Left ventricle myocardium inferior (tissue), 1 donor: ENCODE data around the gene SERTAD3. TPM values are rescaled to one million over a fixed set of nuclear protein-coding genes. Genes with fewer than 3 reads are reported as not detected.
"Not testable (repeated sequence)": the region's sequence is repeated elsewhere in the genome, so short reads cannot be mapped to it uniquely, and the experiment has no call there.

Source experiments
- DNase-seq: peaks from one replicate; pipeline ENCODE4 v3.0.0-alpha.2; 2020
- H3K27ac ChIP-seq: fragments of 200-600 bp; replicated peaks from 2 replicates; pipeline ENCODE4 v1.8.0; 2021
- H3K27me3 ChIP-seq: fragments of 200-600 bp; 2 replicates; pipeline ENCODE4 v1.8.0; 2021; ENCODE audit warnings: low read depth
- H3K36me3 ChIP-seq: fragments of 200-600 bp; 2 replicates; pipeline ENCODE4 v1.8.0; 2021
- H3K4me1 ChIP-seq: fragments of 200-600 bp; 2 replicates; pipeline ENCODE4 v1.8.0; 2021
- H3K4me3 ChIP-seq: fragments of 200-600 bp; 2 replicates; pipeline ENCODE4 v1.8.0; 2021; ENCODE audit warnings: mild to moderate bottlenecking, moderate library complexity
- H3K9me3 ChIP-seq: fragments of 200-600 bp; replicated peaks from 2 replicates; pipeline ENCODE4 v1.8.0; 2021
- intact Hi-C: fragments of 100-400 bp; cut with micrococcal nuclease; formaldehyde crosslinking; loops from one replicate; pipeline ENCODE4 v1.11.0; 2022
- total RNA-seq: library from RNA; stranded (reverse); fragmentation: NEBNext Ultra II Directional; extraction: Animal tissue kit (Norgen Biotek cat#: 25700); gene quantifications from one replicate; pipeline ENCODE4 v1.2.1, GENCODE V29; 2021
- TF ChIP-seq, protein P1 (sequence below): fragments of 200-600 bp; IDR thresholded peaks from 2 replicates; pipeline ENCODE4 v1.8.0; 2021; ENCODE audit warnings: antibody characterized with exemption, mild to moderate bottlenecking, borderline replicate concordance
- donor health status: DM: no; HTN: yes; CAD: no; lungs with severe emphysema.

SERTAD3 gene
- total RNA-seq, 1 donor from 2014 or later, result 16.2 TPM

DNA sequence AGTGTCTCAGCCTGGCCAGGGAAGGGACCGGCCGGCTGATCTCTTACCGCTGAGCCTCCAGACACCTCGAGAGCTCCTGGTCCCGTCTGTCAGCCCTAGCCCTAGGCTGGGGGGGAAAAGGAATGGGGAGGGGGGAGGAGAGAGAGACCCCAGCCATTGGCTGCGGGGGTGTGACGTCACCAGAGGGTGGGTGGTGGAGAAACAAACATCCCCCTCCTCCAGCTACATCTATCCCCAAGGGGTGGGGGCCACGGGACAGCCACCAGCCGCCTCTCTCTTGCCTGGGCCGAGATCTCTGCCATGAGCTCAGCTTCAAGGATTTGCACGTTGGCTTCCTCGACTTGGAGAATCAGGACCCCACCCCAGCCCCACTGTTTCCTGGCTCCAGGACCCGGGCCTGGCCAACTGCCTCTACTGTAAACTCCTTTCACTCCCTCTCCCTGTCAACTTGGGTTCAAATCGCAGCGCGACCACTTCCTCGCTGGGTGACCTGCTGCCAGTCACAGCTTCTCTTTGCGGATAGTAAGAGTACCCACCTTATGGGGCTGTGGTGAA is 30.8 kb downstream of the SERTAD3 start, which contains the start of gene PRX:
PRX (minus strand) TSS at position 88 of the 555 bp plus-strand sequence. CDS start 5,446 bp downstream, outside the sequence.
- no peaks in the 10 kb centered on the region for H3K9me3 ChIP-seq
- peak within 1 kb of the TSS; percentile 96 for H3K27ac ChIP-seq
- H3K27me3 ChIP-seq, result no peaks in the 10 kb centered on the region
- no peak within 1 kb of the TSS for H3K4me3 ChIP-seq
- no peak for DNase-seq
- H3K4me1 ChIP-seq, result peaks cover 74% of the 10 kb centered on the region
- intact Hi-C loops, result no loop called here
- TF ChIP-seq, protein P1, sequence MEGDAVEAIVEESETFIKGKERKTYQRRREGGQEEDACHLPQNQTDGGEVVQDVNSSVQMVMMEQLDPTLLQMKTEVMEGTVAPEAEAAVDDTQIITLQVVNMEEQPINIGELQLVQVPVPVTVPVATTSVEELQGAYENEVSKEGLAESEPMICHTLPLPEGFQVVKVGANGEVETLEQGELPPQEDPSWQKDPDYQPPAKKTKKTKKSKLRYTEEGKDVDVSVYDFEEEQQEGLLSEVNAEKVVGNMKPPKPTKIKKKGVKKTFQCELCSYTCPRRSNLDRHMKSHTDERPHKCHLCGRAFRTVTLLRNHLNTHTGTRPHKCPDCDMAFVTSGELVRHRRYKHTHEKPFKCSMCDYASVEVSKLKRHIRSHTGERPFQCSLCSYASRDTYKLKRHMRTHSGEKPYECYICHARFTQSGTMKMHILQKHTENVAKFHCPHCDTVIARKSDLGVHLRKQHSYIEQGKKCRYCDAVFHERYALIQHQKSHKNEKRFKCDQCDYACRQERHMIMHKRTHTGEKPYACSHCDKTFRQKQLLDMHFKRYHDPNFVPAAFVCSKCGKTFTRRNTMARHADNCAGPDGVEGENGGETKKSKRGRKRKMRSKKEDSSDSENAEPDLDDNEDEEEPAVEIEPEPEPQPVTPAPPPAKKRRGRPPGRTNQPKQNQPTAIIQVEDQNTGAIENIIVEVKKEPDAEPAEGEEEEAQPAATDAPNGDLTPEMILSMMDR, result no peak
- H3K36me3 ChIP-seq, result no peaks in the 10 kb centered on the region

DNA sequence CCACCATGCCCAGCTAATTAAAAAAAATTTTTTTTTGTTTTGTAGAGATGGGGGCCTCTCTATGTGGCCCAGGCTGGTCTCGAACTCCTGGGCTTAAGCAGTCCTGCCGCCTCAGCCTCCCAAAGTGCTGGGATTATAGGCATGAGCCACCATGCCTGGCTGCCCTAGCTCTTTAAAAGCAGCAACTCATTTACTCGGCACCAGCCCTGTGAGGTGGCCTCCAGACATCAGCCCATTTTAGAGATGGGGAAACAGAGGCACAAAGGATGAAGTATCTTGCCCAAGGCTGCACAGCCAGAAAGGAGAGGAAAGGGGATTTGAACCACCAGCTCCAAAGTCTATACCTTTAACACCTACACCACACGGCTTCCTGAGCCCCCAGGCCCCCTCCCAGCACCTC is 31.3 kb downstream of the SERTAD3 start:
- H3K4me3 ChIP-seq, result no peak overlapping the region
- H3K4me1 ChIP-seq, result peaks cover 76% of the 10 kb centered on the region
- no peak for DNase-seq
- no peaks in the 10 kb centered on the region for H3K27me3 ChIP-seq
- H3K27ac ChIP-seq, result peak overlapping the region; percentile 96
- H3K9me3 ChIP-seq, result no peaks in the 10 kb centered on the region
- intact Hi-C loops, result no loop called here
- TF ChIP-seq, protein P1, result no peak
- H3K36me3 ChIP-seq, result no peaks in the 10 kb centered on the region

DNA sequence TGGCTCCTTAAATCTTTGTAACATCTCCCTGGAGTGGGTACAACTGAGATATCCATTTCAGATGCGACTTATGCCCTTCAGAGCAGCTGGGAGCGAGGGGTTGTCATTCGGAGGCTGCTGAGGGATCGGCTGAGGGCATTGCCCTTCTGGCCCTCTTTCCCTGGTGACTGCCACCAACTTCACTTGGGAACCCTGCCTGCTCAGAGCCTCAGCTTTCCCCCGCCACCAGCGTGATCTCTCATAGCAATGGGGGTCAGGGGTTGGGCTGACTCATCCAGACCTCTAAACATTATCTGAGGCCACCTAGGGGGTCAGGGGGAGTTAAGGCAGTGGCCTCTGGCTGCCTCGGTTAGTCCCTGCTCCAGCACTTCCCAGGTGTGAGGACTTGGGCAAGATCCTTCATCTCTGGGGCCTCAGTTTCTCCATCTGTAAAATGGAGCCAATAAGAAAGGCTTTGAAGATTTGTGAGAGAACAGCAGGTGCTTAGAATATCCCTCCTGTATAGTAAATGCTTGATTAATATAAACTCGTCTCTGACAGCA is 32.1 kb downstream of the SERTAD3 start:
- DNase-seq, result no peak
- intact Hi-C loops, result no loop called here
- Histone ChIP-seq H3K4me3 (peak overlapping the region; percentile 33), H3K27ac (peak overlapping the region; percentile 96), H3K36me3 (no peaks in the 10 kb centered on the region), H3K9me3 (no peaks in the 10 kb centered on the region), H3K27me3 (no peaks in the 10 kb centered on the region), H3K4me1 (peaks cover 71% of the 10 kb centered on the region)
- TF ChIP-seq, protein P1, result no peak

DNA sequence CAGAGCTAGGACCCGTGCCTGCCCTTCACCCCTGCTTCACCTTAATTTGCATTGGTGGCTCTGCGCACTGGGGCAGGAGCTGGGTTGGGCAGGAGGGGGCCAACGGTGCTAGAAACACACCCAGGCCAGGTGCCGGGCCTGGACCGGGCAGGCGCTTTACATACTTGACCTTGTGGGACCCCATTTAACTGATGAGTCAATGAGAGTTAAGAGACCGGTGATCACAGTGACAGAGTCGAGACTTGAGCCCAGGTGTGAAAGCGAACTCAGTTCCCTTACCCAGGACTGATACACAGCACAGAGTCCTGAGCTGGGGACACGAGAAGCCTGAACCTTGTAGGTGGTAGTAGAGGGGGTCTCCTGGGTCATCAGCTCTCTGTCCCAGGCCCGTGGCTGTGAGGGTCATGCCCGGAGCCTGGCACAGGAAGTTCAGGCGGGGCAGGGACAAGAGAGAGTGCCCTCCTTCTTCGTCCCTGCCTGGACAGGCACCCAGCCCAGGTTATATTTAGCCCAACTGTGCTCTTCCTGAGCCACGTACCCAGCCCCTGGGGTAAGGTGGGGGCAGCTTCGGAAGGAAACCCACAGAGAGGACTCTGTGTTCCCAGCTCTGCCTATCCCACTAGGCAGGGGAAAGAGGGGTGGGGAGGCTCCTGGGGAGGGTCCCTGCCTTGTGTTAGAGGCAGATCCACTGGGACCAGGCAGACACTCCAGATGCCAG is 32.9 kb downstream of the SERTAD3 start:
- peak; percentile 70 for DNase-seq
- TF ChIP-seq, protein P1, result no peak
- Histone ChIP-seq H3K36me3 (no peaks in the 10 kb centered on the region), H3K9me3 (no peaks in the 10 kb centered on the region), H3K27me3 (no peaks in the 10 kb centered on the region), H3K27ac (peak overlapping the region; percentile 96), H3K4me1 (peaks cover 63% of the 10 kb centered on the region), H3K4me3 (peak overlapping the region; percentile 33)
- intact Hi-C loops, result no loop called here

DNA sequence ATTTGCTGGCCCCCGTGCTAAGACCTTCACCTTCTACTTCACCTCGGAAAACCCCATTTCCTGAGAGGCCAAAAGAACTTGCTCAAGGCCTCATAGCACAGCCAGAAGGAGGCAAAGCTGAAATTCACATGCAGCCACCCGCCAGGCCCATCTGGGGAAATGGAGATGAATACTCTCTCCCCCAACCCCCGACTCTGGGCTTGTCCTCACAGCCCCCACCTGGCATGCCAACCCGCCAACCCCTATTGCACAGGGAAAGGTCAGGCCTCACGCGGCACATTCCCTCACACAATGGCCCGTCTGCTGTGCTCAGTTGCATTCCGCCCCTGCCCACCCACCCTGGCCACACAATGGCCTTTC is 34.1 kb downstream of the SERTAD3 start:
- H3K4me1 ChIP-seq, result peaks cover 52% of the 10 kb centered on the region
- H3K27ac ChIP-seq, result peak overlapping the region; percentile 96
- H3K36me3 ChIP-seq, result no peaks in the 10 kb centered on the region
- intact Hi-C loops, result no loop called here
- no peaks in the 10 kb centered on the region for H3K9me3 ChIP-seq
- no peak overlapping the region for H3K4me3 ChIP-seq
- no peaks in the 10 kb centered on the region for H3K27me3 ChIP-seq
- TF ChIP-seq, protein P1, result no peak
- DNase-seq, result no peak

DNA sequence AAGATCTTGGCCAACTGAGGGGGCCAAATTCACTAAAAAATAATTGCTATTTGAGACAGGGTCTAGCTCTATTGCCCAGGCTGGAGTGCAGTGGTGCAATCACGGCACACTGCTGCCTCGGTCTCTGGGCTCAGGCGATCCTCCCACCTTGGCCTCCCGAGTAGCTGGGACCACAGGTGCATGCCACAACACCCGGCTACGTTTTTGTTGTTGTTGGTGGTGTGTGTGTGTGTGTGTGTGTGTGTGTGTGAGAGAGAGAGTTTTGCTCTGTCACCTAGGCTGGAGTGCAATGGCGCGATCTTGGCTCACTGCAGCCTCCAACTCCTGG is 35.6 kb downstream of the SERTAD3 start:
- DNase-seq, H3K36me3 ChIP-seq, H3K9me3 ChIP-seq, intact Hi-C loops, H3K4me3 ChIP-seq, H3K27me3 ChIP-seq: not testable (repeated sequence)
- peak overlapping the region; percentile 44 for H3K27ac ChIP-seq
- H3K4me1 ChIP-seq, result peaks cover 46% of the 10 kb centered on the region
